Activated CD8-positive, alpha-beta memory T cell treated with anti-CD3 and anti-CD28 coated beads for 36 hours (primary cell): ENCODE measurements around the gene INSRR. TPM values are rescaled to one million over a fixed set of nuclear protein-coding genes. Genes with fewer than 3 reads are reported as not detected.

Source experiments
- CTCF ChIA-PET: fragments of 350-600 bp; sonication (Branson Sonifier 250); formaldehyde crosslinking; loops from one replicate; lab custom pipeline; 2021; ENCODE audit warnings: antibody characterized with exemption; lab: Charles Lee
- POLR2A ChIA-PET: fragments of 350-600 bp; sonication (Branson Sonifier 250); formaldehyde crosslinking; loops from one replicate; lab custom pipeline; 2021; ENCODE audit warnings: antibody characterized with exemption; lab: Charles Lee
- total RNA-seq, 2 experiments: library from RNA; stranded (reverse); gene quantifications; one replicate each; pipeline ENCODE4 v1.2.3, GENCODE V29; 2021

Gene INSRR
- total RNA-seq, 2 experiments from 2014 or later: not detected

DNA sequence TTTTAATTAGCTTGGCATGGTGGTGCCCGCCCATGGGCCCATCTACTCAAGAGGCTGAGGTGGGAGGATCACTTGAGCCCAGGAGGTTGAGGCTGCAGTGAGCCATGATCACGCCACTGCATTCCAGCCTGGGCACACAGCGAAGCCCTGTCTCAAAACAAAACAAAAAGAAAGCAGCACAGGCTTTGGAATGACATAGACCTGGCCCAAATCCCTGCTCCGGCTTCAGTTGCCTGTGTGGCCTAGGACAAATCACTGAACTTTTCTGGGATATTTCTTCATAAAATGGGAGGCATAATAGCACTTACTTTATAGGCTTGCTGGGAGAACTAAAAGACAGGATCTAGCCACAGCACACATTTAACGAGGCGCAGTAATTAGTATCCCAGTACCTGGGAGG, 37.0 kb upstream of the INSRR start:
- ChIA-PET POLR2A (no interaction called here), CTCF (no interaction called here)

- POLR2A ChIA-PET: no interaction called here
- CTCF ChIA-PET: interaction anchor here (0.9 kb wide), 2 partner anchors 32 to 57 kb away, joined by 3 read pairs; no protein-coding TSS in a partner anchor
Measured at GRCh38 chr1:156895455-156895812, 36.5 kb upstream of the INSRR start.

DNA sequence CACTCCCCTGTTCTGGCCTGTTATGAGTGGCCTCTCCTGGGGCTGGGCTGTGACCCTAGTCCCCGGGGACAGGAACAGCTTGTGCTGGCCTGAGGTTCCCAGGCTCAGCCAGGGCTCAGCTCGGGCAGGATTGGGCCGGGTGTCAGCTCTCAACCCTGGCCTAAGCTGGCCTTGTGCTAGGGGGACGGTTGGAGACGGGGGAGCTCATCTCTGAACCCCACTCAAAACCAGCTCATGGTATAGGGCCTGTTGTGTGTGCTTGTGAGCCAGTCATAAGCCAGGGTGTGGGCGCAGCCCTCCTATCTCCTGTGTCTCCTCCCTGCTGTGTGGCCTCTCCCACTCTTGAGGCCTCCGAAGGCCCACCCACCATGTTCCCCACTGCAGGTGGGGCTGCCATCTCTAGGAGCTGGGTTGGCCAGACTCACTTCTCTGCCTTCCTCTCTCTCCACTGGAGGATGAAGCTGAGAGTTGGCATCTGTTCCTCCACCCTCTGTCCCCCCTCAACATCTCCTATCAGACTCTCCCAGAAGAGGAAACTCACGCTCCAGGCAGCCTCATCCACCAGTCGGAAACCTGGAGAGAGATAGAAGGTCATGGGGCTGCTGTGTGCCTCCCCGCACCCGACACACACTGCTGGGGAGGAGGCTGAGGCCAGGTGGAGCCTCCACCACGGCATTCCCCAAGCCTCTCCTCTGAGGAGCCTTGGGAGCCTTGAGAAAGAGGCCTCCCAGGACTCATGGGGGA, 36.0 kb upstream of the INSRR start:
- CTCF ChIA-PET: interaction anchor here (0.9 to 1.3 kb wide), 3 partner anchors 33 to 189 kb away, joined by 3 read pairs; partner anchors contain the start of gene CRABP2
- POLR2A ChIA-PET: no interaction called here

DNA sequence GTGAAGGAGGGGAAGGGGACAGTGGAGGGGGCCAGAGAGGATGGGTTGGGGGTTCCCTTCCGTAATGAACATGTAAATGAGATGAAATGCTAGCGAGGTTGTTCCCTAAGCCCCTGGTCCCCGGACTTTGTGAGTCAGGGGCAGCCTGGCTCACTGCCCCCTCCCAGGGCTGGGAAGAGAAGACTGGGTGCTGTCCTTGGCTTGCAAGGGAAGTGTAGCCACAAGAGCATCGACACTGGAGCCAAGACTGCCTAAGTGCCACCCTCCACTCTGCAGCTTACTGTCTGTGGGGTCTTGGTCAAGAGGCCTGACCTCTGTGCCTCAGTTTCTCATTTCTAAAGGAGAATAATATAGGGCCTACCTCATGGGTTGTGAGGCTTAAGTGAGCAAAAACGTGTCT, 35.1 kb upstream of the INSRR start:
- CTCF ChIA-PET: interaction anchor here (1.3 kb wide), 1 partner anchor 188 kb away, joined by 3 read pairs; the partner anchor contains the start of gene CRABP2
- POLR2A ChIA-PET: no interaction called here

GRCh38 chr1:156893048-156893953, 34.4 kb upstream of the INSRR start, which contains the start of gene PEAR1:
Gene PEAR1 (plus strand): TSS chr1:156893718. CDS start chr1:156903927, 10,209 bp downstream.
- CTCF ChIA-PET: interaction anchor here (0.6 to 5.2 kb wide), 18 partner anchors 8 to 209 kb away, joined by 3 to 31 read pairs (median 5); partner anchors contain the start of genes CRABP2, INSRR and NTRK1

DNA sequence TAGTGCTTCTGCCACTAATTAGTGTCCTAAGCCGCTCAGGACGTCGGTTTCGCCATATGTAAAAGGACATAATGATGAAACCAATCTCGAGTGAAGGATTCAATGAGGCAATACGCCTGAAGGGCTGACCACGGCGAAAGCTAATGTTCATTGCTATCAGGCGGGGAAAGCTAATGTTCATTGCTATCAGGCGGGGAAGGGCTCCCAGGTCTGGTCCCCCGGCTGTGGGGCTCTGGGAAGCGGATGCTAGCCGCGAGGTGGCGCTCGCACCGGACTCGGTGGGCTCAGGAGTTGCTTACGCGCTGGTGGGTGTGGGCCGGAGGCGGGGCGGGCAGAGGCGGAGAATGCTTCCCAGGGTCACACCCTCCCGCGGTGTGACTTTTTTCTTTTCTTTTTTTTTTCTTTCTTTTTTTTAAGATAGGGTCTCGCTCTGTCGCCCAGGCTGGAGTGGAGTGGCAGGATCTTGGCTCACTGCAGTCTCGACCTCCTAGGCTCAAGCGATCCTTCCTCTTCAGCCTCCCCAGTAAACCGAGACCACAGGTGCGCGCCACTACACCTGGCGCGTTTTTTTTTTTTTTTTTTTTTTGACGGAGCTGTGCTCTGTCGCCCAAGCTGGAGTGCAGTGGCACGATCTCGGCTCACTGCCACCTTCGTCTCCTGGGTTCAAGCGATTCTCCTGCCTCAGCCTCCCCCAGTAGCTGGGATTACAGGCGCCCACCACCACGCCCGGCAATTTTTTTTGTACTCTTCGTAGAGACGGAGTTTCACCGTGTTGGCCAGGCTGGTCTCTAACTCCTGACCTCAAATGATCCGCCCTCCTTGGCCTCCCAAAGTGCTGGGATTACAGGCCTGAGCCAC, 33.5 kb upstream of the INSRR start:
- POLR2A ChIA-PET: no interaction called here
- CTCF ChIA-PET: interaction anchor here (0.6 to 5.2 kb wide), 23 partner anchors 9 to 208 kb away, joined by 3 to 31 read pairs (median 5); partner anchors contain the start of genes INSRR, LRRC71 and NTRK1

More at GRCh38 chr1:156893048-156893953, 34.4 kb upstream of the INSRR start, which contains the start of gene PEAR1:
- POLR2A ChIA-PET: no interaction called here

DNA sequence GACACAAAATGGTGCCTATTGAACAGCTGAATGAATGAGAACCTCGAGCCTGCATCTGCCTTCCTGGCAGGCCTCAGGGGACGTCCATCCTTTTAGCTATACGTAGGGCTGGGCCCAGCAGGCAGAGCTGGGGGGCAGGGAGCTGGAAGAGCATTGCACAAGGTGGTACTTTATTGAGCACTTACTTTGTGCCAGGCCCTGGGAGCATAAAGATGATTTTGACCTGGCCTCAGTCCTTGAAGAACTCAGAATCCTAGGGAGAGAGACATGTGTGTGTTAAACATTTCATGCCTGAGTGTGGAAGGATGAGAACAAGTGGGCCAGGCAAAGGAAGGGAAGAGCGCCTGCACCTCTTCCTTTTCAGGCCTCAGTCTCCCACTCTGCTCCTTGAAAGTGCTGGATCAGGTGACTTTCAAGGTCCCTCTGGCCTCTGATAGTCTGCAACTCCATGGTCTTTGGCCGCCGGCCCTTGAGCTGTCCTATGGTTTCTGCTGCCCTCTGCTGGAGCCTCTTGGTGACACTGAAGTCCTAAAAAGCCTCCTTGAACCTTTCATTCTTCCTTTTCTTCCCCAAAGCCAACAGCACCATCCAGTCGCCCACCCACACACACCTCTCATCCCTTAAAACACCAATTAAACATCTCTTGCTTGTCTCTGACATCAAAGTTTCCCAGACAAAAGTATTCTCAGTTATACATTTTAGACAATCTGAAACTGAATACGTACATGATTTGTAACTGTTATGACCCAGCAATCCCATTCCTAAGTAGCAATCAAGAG, 31.1 kb upstream of the INSRR start:
- POLR2A ChIA-PET: no interaction called here

DNA sequence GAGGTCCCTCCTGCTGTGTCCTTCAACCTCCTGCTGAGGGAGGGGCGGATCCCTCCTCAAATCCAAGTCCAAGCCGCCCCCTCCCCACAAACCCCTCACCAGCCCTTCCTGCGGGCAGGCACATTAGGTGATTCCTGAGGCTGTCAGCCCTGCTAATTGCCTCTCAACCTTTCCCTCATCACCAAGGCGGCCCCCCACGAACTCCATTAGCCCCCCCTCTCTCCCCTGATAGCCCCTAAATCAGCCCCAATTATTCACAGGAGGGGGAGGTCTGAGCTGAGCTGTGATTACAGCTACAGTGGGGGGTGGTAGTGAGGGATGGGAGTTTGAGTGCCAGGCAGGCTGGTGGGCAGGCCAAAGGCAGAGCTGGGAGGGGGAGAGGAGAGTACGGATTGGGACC, 28.8 kb upstream of the INSRR start:
- ChIA-PET CTCF (interaction anchor here (1.1 to 3.6 kb wide), 3 partner anchors 28 to 198 kb away, joined by 4 to 26 read pairs (median 6); partner anchors contain the start of gene NTRK1), POLR2A (no interaction called here)

More for the DNA sequence above, 31.1 kb upstream of the INSRR start:
- CTCF ChIA-PET: interaction anchor here (0.6 to 5.2 kb wide), 30 partner anchors 9 to 407 kb away, joined by 3 to 31 read pairs (median 4); partner anchors contain the start of genes INSRR, LRRC71 and NTRK1

DNA sequence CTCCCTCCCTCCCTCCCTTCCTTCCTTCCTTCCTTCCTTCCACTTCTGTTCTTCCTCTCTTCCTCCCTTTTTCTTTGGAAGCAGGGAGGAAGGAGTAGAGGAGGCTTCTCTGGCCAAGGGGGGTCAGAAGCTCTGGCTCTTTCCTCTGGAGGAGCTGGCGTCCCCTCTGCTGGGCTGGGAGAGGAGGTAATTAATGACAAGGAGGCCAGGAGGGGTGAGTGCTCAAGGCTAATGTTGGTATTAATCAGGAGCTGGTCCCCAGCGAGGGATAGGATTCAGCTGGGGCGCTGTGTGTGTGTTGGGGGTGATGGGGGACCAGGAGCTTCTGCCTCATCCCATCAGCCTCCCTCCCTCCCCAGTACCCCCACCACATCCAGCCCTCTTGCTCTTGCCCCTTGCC, 28.4 kb upstream of the INSRR start:
- POLR2A ChIA-PET: no interaction called here
- CTCF ChIA-PET: interaction anchor here (1.1 to 3.6 kb wide), 3 partner anchors 27 to 197 kb away, joined by 4 to 26 read pairs (median 6); partner anchors contain the start of gene NTRK1

DNA sequence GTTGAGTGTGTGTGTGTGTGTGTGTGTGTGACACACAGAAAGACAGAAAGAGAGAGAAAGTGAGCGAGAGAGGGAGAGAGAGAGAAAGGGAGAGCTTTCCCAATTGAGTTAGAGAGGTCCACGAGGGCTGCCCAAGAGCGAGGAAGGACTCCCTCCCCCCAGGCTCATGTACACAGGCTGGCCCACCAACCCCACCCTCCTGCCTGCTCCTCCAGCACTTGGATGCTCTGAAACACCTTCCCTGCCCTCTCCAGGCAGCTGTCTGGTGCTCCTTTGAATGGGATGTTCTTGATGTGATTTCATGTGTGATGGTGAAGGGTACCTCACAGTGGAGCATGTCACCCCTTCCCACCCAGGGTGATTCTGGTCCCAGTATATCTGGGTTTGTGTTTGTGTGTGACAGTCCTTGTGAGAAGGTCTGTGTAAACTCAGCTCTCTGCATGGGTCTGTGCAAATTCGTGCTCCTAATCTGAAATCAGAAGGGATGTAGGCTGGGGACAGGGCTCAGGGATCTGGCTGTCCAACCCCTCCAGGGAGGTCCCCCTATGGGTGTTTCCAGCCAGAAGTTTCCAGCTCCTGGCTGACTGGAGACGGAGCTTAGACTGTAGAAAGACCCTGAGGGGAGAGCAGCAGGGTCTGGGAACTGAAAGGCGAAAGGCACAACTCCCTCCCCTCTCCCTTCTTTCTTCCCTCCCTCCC, 27.8 kb upstream of the INSRR start:
- POLR2A ChIA-PET: no interaction called here
- CTCF ChIA-PET: interaction anchor here (2.2 kb wide), 1 partner anchor 160 kb away, joined by 6 read pairs; no protein-coding TSS in a partner anchor

DNA sequence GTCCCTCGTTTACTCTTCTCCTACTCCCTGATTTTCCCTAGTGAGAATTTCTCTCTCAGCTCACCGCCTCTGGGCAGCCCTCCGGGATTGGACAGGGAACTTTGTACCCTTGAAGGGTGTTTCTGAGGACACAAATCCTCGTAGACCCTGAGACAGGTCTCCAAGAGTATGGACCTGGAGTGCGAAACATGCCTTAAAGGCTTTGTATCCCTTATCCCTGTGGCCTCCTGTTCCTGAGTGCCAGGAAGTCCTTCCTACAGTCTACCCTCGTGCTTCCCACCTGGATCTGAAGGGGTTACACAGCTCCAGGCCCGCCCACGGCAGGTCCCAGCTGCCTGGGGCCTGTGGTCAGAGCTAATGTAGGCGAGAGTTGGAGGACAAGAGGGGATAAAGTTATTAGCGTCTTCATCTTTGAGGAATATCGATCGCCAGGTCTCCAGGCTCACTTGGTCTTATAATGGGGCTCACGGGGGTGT, 27.0 kb upstream of the INSRR start:
- CTCF ChIA-PET: no interaction called here
- POLR2A ChIA-PET: no interaction called here

DNA sequence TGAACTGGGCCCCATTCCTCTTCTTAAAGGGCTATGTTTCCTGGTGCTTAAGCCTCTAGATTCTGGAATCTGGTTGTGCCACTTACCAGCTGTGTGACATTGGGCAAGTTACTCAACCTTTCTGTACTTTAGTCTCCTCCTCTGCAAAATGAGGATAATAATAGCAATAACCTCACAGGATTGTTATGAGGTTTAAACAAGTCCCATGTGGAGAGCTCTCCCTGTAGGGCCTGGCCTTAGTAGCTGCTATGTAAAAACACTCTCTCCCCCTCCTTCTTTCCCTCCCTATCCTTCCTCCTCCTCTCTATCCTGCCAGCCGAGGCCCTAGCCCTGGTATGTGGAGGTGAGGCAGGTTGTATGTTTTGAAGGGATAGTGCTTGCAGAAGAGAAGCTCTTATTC, 26.4 kb upstream of the INSRR start:
- ChIA-PET POLR2A (no interaction called here), CTCF (no interaction called here)

GRCh38 chr1:156884560-156885184, 25.8 kb upstream of the INSRR start:
- POLR2A ChIA-PET: no interaction called here
- CTCF ChIA-PET: no interaction called here

DNA sequence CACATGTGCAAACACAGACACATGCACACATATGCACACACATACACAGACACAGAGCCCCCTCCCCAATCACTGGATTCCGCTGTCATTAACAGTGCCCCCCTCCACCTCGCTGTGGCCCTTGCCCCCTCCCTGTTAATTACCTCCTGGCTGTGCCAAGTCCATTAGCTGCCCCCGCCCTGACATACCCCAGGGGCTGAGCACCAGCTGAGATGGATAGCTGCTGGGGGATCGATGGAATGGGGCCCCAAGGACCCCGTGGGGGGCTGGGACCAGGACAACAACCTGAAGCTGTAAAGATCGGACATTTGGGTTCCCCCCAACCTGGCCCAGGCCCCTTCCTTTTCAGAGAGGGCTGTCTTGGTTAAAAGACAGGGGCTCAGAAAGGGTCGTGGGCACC, 25.0 kb upstream of the INSRR start:
- ChIA-PET CTCF (interaction anchor here (1.0 kb wide), 1 partner anchor 24 kb away, joined by 3 read pairs; the partner anchor contains the start of gene NTRK1), POLR2A (no interaction called here)

DNA sequence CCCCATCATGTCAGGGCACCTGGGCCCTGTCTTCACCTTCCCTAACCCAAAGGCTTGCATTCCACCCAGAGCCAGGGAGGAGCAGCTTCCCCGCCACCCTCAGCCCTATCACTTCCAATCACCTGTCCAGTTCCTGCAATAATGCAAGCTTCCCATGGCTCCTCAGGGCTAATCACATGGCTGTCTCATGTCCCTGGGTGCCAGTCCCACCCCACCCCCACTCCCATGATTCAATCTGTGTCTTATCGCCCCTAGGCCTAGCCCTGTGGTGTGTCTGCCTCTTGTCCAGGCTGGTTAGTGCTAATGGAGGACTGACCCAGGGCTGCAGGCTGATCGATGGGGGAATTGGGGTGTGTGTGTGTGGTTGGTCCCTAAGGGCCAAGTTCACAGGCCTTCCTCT, 23.6 kb upstream of the INSRR start:
- ChIA-PET CTCF (no interaction called here), POLR2A (no interaction called here)

GRCh38 chr1:156881663-156882062, 22.7 kb upstream of the INSRR start:
- CTCF ChIA-PET: interaction anchor here (1.2 to 2.1 kb wide), 3 partner anchors 8 to 43 kb away, joined by 3 to 8 read pairs (median 6); no protein-coding TSS in a partner anchor
- POLR2A ChIA-PET: no interaction called here
